Measurements from ENCODE around the gene MC3R.

The MC3R gene

GRCh38 chr20:56229812-56230211 is 18.7 kb upstream of the MC3R start:
- intact Hi-C loops (cut with DNase I; ENCODE audit: low total_unique reads) = no loop called here
- TF ChIP-seq CTCF (IDR thresholded peaks at IDR 0.05) = no peak
- no peak overlapping the region for H3K4me3 ChIP-seq

GRCh38 chr20:56234110-56234509 is 14.4 kb upstream of the MC3R start:
- TF ChIP-seq CTCF (IDR thresholded peaks at IDR 0.05) = no peak
- Histone ChIP-seq H3K4me3 (no peak overlapping the region), H3K27me3 (no peaks in the 10 kb centered on the region), H3K36me3 (no peaks in the 10 kb centered on the region), H3K27ac (no peak overlapping the region), H3K9me3 (peaks cover 0 to 14% (median 0%) of the 10 kb centered on the region in 3 donors), H3K4me1 (no peaks in the 10 kb centered on the region)
- intact Hi-C loops (cut with DNase I; ENCODE audit: low total_unique reads) = no loop called here
- no peak for DNase-seq

More at GRCh38 chr20:56229812-56230211, 18.7 kb upstream of the MC3R start:
- Histone ChIP-seq H3K4me1 (no peaks in the 10 kb centered on the region), H3K9me3 (peaks cover 0 to 3% (median 0%) of the 10 kb centered on the region in 3 donors), H3K27ac (no peak overlapping the region), H3K36me3 (no peaks in the 10 kb centered on the region), H3K27me3 (no peaks in the 10 kb centered on the region)
- no peak for DNase-seq

GRCh38 chr20:56237335-56237734 is 11.2 kb upstream of the MC3R start:
- no peaks in the 10 kb centered on the region for H3K27me3 ChIP-seq
- TF ChIP-seq CTCF (IDR thresholded peaks at IDR 0.05) = no peak
- no peak for DNase-seq

GRCh38 chr20:56244259-56244658 is 4.3 kb upstream of the MC3R start:
- DNase-seq = no peak
- H3K36me3 ChIP-seq = no peaks in the 10 kb centered on the region
- H3K4me1 ChIP-seq = no peaks in the 10 kb centered on the region
- H3K27me3 ChIP-seq = peaks cover 0 to 12% of the 10 kb centered on the region in 2 donors
- H3K9me3 ChIP-seq = no peaks in the 10 kb centered on the region
- no peak for TF ChIP-seq CTCF (IDR thresholded peaks at IDR 0.05)
- no peak overlapping the region for H3K4me3 ChIP-seq
- intact Hi-C loops (cut with DNase I; ENCODE audit: low total_unique reads) = no loop called here
- H3K27ac ChIP-seq = no peak overlapping the region

More at GRCh38 chr20:56237335-56237734, 11.2 kb upstream of the MC3R start:
- Histone ChIP-seq H3K4me3 (no peak overlapping the region), H3K36me3 (no peaks in the 10 kb centered on the region), H3K4me1 (no peaks in the 10 kb centered on the region), H3K27ac (no peak overlapping the region), H3K9me3 (peaks cover 0 to 14% (median 0%) of the 10 kb centered on the region in 3 donors)
- intact Hi-C loops (cut with DNase I; ENCODE audit: low total_unique reads) = no loop called here

GRCh38 chr20:56245761-56246160 is 2.8 kb upstream of the MC3R start:
- intact Hi-C loops (cut with DNase I; ENCODE audit: low total_unique reads) = no loop called here
- TF ChIP-seq CTCF (IDR thresholded peaks at IDR 0.05) = no peak
- DNase-seq = no peak

More at GRCh38 chr20:56245761-56246160, 2.8 kb upstream of the MC3R start:
- Histone ChIP-seq H3K4me1 (no peaks in the 10 kb centered on the region), H3K36me3 (no peaks in the 10 kb centered on the region), H3K4me3 (no peak overlapping the region), H3K27ac (no peak overlapping the region), H3K9me3 (no peaks in the 10 kb centered on the region), H3K27me3 (peaks cover 0 to 14% of the 10 kb centered on the region in 2 donors)

Measured in tibial artery (tissue), 4 donors.